Left ventricle myocardium inferior (tissue), 1 donor: Measurements from ENCODE around the gene DVL1. TPM values are rescaled to one million over a fixed set of nuclear protein-coding genes. Genes with fewer than 3 reads are reported as not detected.
"Not testable (repeated sequence)": the region's sequence is repeated elsewhere in the genome, so short reads cannot be mapped to it uniquely, and the experiment has no call there.

Experiments used
- DNase-seq: peaks from one replicate; pipeline ENCODE4 v3.0.0-alpha.2; 2020
- H3K27ac ChIP-seq: fragments of 200-600 bp; replicated peaks from 2 replicates; pipeline ENCODE4 v1.8.0; 2021
- H3K27me3 ChIP-seq: fragments of 200-600 bp; 2 replicates; pipeline ENCODE4 v1.8.0; 2021; ENCODE audit warnings: low read depth
- H3K36me3 ChIP-seq: fragments of 200-600 bp; 2 replicates; pipeline ENCODE4 v1.8.0; 2021
- H3K4me1 ChIP-seq: fragments of 200-600 bp; 2 replicates; pipeline ENCODE4 v1.8.0; 2021
- H3K4me3 ChIP-seq: fragments of 200-600 bp; 2 replicates; pipeline ENCODE4 v1.8.0; 2021; ENCODE audit warnings: mild to moderate bottlenecking, moderate library complexity
- H3K9me3 ChIP-seq: fragments of 200-600 bp; replicated peaks from 2 replicates; pipeline ENCODE4 v1.8.0; 2021
- CTCF ChIP-seq: fragments of 200-600 bp; IDR thresholded peaks from 2 replicates; pipeline ENCODE4 v1.8.0; 2021; ENCODE audit warnings: antibody characterized with exemption, mild to moderate bottlenecking, borderline replicate concordance
- intact Hi-C: fragments of 100-400 bp; cut with micrococcal nuclease; formaldehyde crosslinking; loops from one replicate; pipeline ENCODE4 v1.11.0; 2022
- total RNA-seq: library from RNA; stranded (reverse); fragmentation: NEBNext Ultra II Directional; extraction: Animal tissue kit (Norgen Biotek cat#: 25700); gene quantifications from one replicate; pipeline ENCODE4 v1.2.1, GENCODE V29; 2021
- donor health status: DM: no; HTN: yes; CAD: no; lungs with severe emphysema.

Gene DVL1
- total RNA-seq, 1 donor from 2014 or later = 93.0 TPM

- no peak overlapping the region for H3K4me3 ChIP-seq
- no peak overlapping the region for H3K27ac ChIP-seq
- H3K27me3 ChIP-seq = no peaks in the 10 kb centered on the region
- no peaks in the 10 kb centered on the region for H3K9me3 ChIP-seq
- no peak for DNase-seq
- H3K4me1 ChIP-seq = peaks cover 32% of the 10 kb centered on the region
- peaks cover 76% of the 10 kb centered on the region for H3K36me3 ChIP-seq
- no peak for TF ChIP-seq CTCF
- intact Hi-C loops = no loop called here
These were observed 38.2 kb upstream of the DVL1 start for GRCh38 chr1:1387098-1388077.

GRCh38 chr1:1385931-1386330, 36.7 kb upstream of the DVL1 start:
- intact Hi-C loops = no loop called here
- Histone ChIP-seq H3K4me3 (no peak overlapping the region), H3K36me3 (peaks cover 62% of the 10 kb centered on the region), H3K4me1 (peaks cover 29% of the 10 kb centered on the region), H3K9me3 (no peaks in the 10 kb centered on the region), H3K27me3 (no peaks in the 10 kb centered on the region), H3K27ac (no peak overlapping the region)
- DNase-seq = no peak
- no peak for TF ChIP-seq CTCF

- peaks cover 56% of the 10 kb centered on the region for H3K36me3 ChIP-seq
- H3K9me3 ChIP-seq, H3K27me3 ChIP-seq, DNase-seq, intact Hi-C loops, H3K27ac ChIP-seq, H3K4me3 ChIP-seq: not testable (repeated sequence)
- peaks cover 23% of the 10 kb centered on the region for H3K4me1 ChIP-seq
These were observed 36.1 kb upstream of the DVL1 start for GRCh38 chr1:1385339-1385738.

- Histone ChIP-seq H3K27ac (no peak overlapping the region), H3K27me3 (no peaks in the 10 kb centered on the region), H3K9me3 (no peaks in the 10 kb centered on the region), H3K36me3 (peaks cover 16% of the 10 kb centered on the region), H3K4me3 (no peak overlapping the region), H3K4me1 (peaks cover 15% of the 10 kb centered on the region)
- DNase-seq = no peak
- intact Hi-C loops = no loop called here
- TF ChIP-seq CTCF = no peak
These were observed 32.1 kb upstream of the DVL1 start for GRCh38 chr1:1381294-1381693.

- DNase-seq = no peak
- Histone ChIP-seq H3K9me3 (no peaks in the 10 kb centered on the region), H3K36me3 (peaks cover 11% of the 10 kb centered on the region), H3K4me3 (no peak overlapping the region), H3K27me3 (no peaks in the 10 kb centered on the region), H3K27ac (no peak overlapping the region), H3K4me1 (peaks cover 19% of the 10 kb centered on the region)
- TF ChIP-seq CTCF = no peak
- intact Hi-C loops = no loop called here
These were observed 31.6 kb upstream of the DVL1 start for GRCh38 chr1:1380860-1381259.

- Histone ChIP-seq H3K36me3 (peaks cover 11% of the 10 kb centered on the region), H3K27me3 (no peaks in the 10 kb centered on the region), H3K9me3 (no peaks in the 10 kb centered on the region), H3K4me3 (no peak overlapping the region), H3K27ac (no peak overlapping the region), H3K4me1 (peaks cover 41% of the 10 kb centered on the region)
- TF ChIP-seq CTCF = no peak
- intact Hi-C loops = no loop called here
- no peak for DNase-seq
These were observed 28.5 kb upstream of the DVL1 start for GRCh38 chr1:1377540-1378205.
